Ovary (tissue), 9 donors: ENCODE data around the gene TXNRD3. TPM values are rescaled to one million over a fixed set of nuclear protein-coding genes. Genes with fewer than 3 reads are reported as not detected.

Experiments used
- DNase-seq, 5 donors: peaks; one replicate each; pipeline ENCODE4 v3.0.0-alpha.2; 2019 to 2020
- H3K27ac ChIP-seq, 2 donors: fragments of 200-600 bp; one replicate each; pipeline versions ENCODE4 v1.5.1 to v1.8.0; 2019 to 2022
- H3K27me3 ChIP-seq: fragments of 200-600 bp; one replicate; pipeline ENCODE4 v1.8.0; 2022
- H3K36me3 ChIP-seq: fragments of 200-600 bp; sonication (generic); one replicate; pipeline ENCODE4 v1.5.1; 2019
- H3K4me1 ChIP-seq: one replicate; pipeline ENCODE4 v1.8.1; 2013; ENCODE audit warnings: mild to moderate bottlenecking, moderate library complexity; ENCODE audit not compliant: insufficient read depth
- H3K4me3 ChIP-seq: fragments of 200-600 bp; sonication (generic); one replicate; pipeline ENCODE4 v1.5.1; 2017
- H3K9me3 ChIP-seq, 2 donors: fragments of 200-600 bp in 1 of 2; sonication (generic) in 1 of 2; one replicate each; pipeline versions ENCODE4 v1.5.1 to v1.8.1; 2013 to 2019; ENCODE audit warnings: mild to moderate bottlenecking in 1 of 2, moderate library complexity in 1 of 2
- CTCF ChIP-seq, 3 donors: fragments of 450-650 bp in 2 of 3; fragments of 200-600 bp in 1 of 3; IDR thresholded peaks; one replicate each; pipeline versions ENCODE4 v1.5.1 to v1.8.0; 2016 to 2022; ENCODE audit warnings: antibody characterized with exemption in 3 of 3, mild to moderate bottlenecking in 1 of 3
- EP300 ChIP-seq: sonication (generic); formaldehyde crosslinking; IDR thresholded peaks from one replicate; pipeline ENCODE4 v1.6.1; 2017; ENCODE audit warnings: antibody characterized with exemption
- POLR2A ChIP-seq: fragments of 450-650 bp; IDR thresholded peaks from one replicate; pipeline ENCODE4 v1.6.1; 2017; ENCODE audit warnings: antibody characterized with exemption, mild to moderate bottlenecking, moderate library complexity
- WGBS, 3 donors: extraction: QIAGEN DNeasy Blood & Tissue Kit in 1 of 3; methylation state at CpG; one replicate each; pipeline versions ENCODE4 v1.1.5 to v1.1.7; 2013 to 2017; 5-methylcytosine and 5-hydroxymethylcytosine counted together
- intact Hi-C, 4 donors: fragments of 100-400 bp; cut with DNase I; formaldehyde crosslinking; loops; one replicate each; pipeline versions ENCODE4 v1.11.0 to v1.15.1; 2022 to 2023
- polyA plus RNA-seq, 2 donors: library from polyadenylated mRNA; stranded (reverse); fragments of 200-250 nt in 1 of 2; fragments of 350-450 nt in 1 of 2; fragmentation: Illumina TruSeq in 1 of 2; extraction: RNeasy Lipid Tissue Mini Kit (QIAGEN cat#74804) in 1 of 2; gene quantifications; one replicate each; pipeline ENCODE4 v1.2.3, GENCODE V29; 2013 to 2014
- total RNA-seq, 7 donors: library from RNA; depleted of rRNA in 2 of 7; stranded (reverse); fragments of >200 nt in 2 of 7; fragmentation: NEBNext Ultra II Directional in 3 of 7; extraction: Animal tissue kit (Norgen Biotek cat#: 25700) in 3 of 7; gene quantifications; one replicate each; pipeline versions ENCODE4 v1.1.0 to v1.2.4, GENCODE V29; 2016 to 2023
- donor health status: DM: no; HTN: no; CAD: no; lungs with moderate emphysema.
- donor health status: DM: no; HTN: no; CAD: no.
- donor health status: Bipolar disorder and iron deficiency.
- donor health status: DM: yes; HTN: yes; CAD: no.
- donor health status: DM: no; HTN: no; CAD: no.
- donor health status: DM: yes; HTN: yes; CAD: no.

The TXNRD3 gene
- total and polyA plus RNA-seq, 9 donors = 10.1 to 25.3 (median 19.6) TPM

- WGBS, 3 donors = 66 to 74% (median 72%) methylated on average over 11 of the region's 11 CpGs
- no peak for DNase-seq
- no peak for TF ChIP-seq EP300
- TF ChIP-seq POLR2A = no peak
- TF ChIP-seq CTCF (IDR thresholded peaks at IDR 0.05) = no peak
- Histone ChIP-seq H3K27me3 (no peaks in the 10 kb centered on the region), H3K27ac (no peak overlapping the region), H3K36me3 (no peaks in the 10 kb centered on the region), H3K4me3 (no peak overlapping the region), H3K4me1 (no peaks in the 10 kb centered on the region), H3K9me3 (no peaks in the 10 kb centered on the region)
- intact Hi-C loops = loop anchor here in 1 of 4 donors (10.0 kb wide), 1 partner anchor 137 kb away; the partner anchor contains the start of gene CHST13
Observed at GRCh38 chr3:126661532-126662364, 6.8 kb upstream of the TXNRD3 start.

GRCh38 chr3:126659915-126660886 is 5.3 kb upstream of the TXNRD3 start:
- Histone ChIP-seq H3K27me3 (no peaks in the 10 kb centered on the region), H3K36me3 (no peaks in the 10 kb centered on the region), H3K4me3 (no peak overlapping the region), H3K27ac (no peak overlapping the region), H3K4me1 (no peaks in the 10 kb centered on the region), H3K9me3 (no peaks in the 10 kb centered on the region)
- TF ChIP-seq POLR2A = no peak
- 31 to 49% (median 32%) methylated on average over 19 of the region's 19 CpGs for WGBS, 3 donors
- intact Hi-C loops = loop anchor here in 1 of 4 donors (10.0 kb wide), 1 partner anchor 135 kb away; the partner anchor contains the start of gene CHST13
- DNase-seq = no peak

GRCh38 chr3:126658584-126658983 is 3.7 kb upstream of the TXNRD3 start:
- no peak overlapping the region for H3K27ac ChIP-seq
- no peak for DNase-seq
- peaks cover 1% of the 10 kb centered on the region for H3K4me1 ChIP-seq
- H3K36me3 ChIP-seq = no peaks in the 10 kb centered on the region
- intact Hi-C loops = no loop called here
- no peaks in the 10 kb centered on the region for H3K9me3 ChIP-seq
- TF ChIP-seq POLR2A (no peak), CTCF (IDR thresholded peaks at IDR 0.05) (no peak), EP300 (no peak)
- WGBS, 3 donors = 85 to 92% (median 92%) methylated on average over 3 of the region's 3 CpGs
- no peaks in the 10 kb centered on the region for H3K27me3 ChIP-seq
- no peak overlapping the region for H3K4me3 ChIP-seq

GRCh38 chr3:126657901-126658300 is 3.0 kb upstream of the TXNRD3 start:
- WGBS, 3 donors = 57 to 60% (median 59%) methylated on average over 2 of the region's 2 CpGs
- H3K27ac ChIP-seq = no peak overlapping the region
- H3K9me3 ChIP-seq = no peaks in the 10 kb centered on the region
- TF ChIP-seq EP300 (no peak), POLR2A (no peak), CTCF (IDR thresholded peaks at IDR 0.05) (no peak)
- DNase-seq = no peak
- no peaks in the 10 kb centered on the region for H3K27me3 ChIP-seq
- no peak overlapping the region for H3K4me3 ChIP-seq
- intact Hi-C loops = no loop called here
- no peaks in the 10 kb centered on the region for H3K36me3 ChIP-seq
- peaks cover 1% of the 10 kb centered on the region for H3K4me1 ChIP-seq
